Colon (tissue), 2 donors: ENCODE results near the gene MANBA.

Experiments used
- FAIRE-seq: peaks from 2 replicates; lab custom pipeline; 2012; peaks lifted over from hg19 to GRCh38; lab: Jason Lieb, UNC
- donor health status: control.
- donor health status: control.

MANBA gene

GRCh38 chr4:102678107-102678506 is 82.7 kb downstream of the MANBA start:
- FAIRE-seq: no peak

GRCh38 chr4:102675141-102675540 is 85.6 kb downstream of the MANBA start:
- FAIRE-seq: no peak

- FAIRE-seq: no peak
Observed at GRCh38 chr4:102667001-102667400, 93.8 kb downstream of the MANBA start.

GRCh38 chr4:102665527-102665926 is 95.2 kb downstream of the MANBA start:
- FAIRE-seq: no peak

GRCh38 chr4:102663073-102663472 is 97.7 kb downstream of the MANBA start:
- no peak for FAIRE-seq

- FAIRE-seq: no peak
Observed at GRCh38 chr4:102657206-102657605, 103.6 kb downstream of the MANBA start.

GRCh38 chr4:102647117-102647516 is 113.7 kb downstream of the MANBA start:
- FAIRE-seq: no peak

GRCh38 chr4:102642631-102643298 is 118.0 kb downstream of the MANBA start:
- FAIRE-seq: no peak

- FAIRE-seq: no peak
Observed at GRCh38 chr4:102641793-102642192, 119.0 kb downstream of the MANBA start.

GRCh38 chr4:102640669-102641068 is 120.1 kb downstream of the MANBA start:
- no peak for FAIRE-seq

- FAIRE-seq: no peak
Observed at GRCh38 chr4:102639598-102639997, 121.2 kb downstream of the MANBA start.

- no peak for FAIRE-seq
Observed at GRCh38 chr4:102638621-102639020, 122.1 kb downstream of the MANBA start.

GRCh38 chr4:102637391-102637790 is 123.4 kb downstream of the MANBA start:
- no peak for FAIRE-seq

- FAIRE-seq: no peak
Observed at GRCh38 chr4:102633100-102633499, 127.7 kb downstream of the MANBA start.

GRCh38 chr4:102632241-102633065 is 128.3 kb downstream of the MANBA start:
- FAIRE-seq: no peak

- no peak for FAIRE-seq
Observed at GRCh38 chr4:102631616-102632015, 129.2 kb downstream of the MANBA start.

GRCh38 chr4:102629673-102630072 is 131.1 kb downstream of the MANBA start:
- no peak for FAIRE-seq

- FAIRE-seq: no peak
Observed at GRCh38 chr4:102627831-102628523, 132.8 kb downstream of the MANBA start.

GRCh38 chr4:102625232-102625930 is 135.4 kb downstream of the MANBA start:
- no peak for FAIRE-seq

GRCh38 chr4:102624505-102624904 is 136.3 kb downstream of the MANBA start:
- no peak for FAIRE-seq

- no peak for FAIRE-seq
Observed at GRCh38 chr4:102623622-102624021, 137.1 kb downstream of the MANBA start.
